ENCODE measurements around the gene LILRB3. TPM values are rescaled to one million over a fixed set of nuclear protein-coding genes. Genes with fewer than 3 reads are reported as not detected.
A peak's percentile ranks its signal among the peaks of the same experiment; 100 is the strongest.
"Not testable (repeated sequence)": the region's sequence is repeated elsewhere in the genome, so short reads cannot be mapped to it uniquely, and the experiment has no call there.

The LILRB3 gene
- total RNA-seq, 1 donor from 2014 or later: not detected

DNA sequence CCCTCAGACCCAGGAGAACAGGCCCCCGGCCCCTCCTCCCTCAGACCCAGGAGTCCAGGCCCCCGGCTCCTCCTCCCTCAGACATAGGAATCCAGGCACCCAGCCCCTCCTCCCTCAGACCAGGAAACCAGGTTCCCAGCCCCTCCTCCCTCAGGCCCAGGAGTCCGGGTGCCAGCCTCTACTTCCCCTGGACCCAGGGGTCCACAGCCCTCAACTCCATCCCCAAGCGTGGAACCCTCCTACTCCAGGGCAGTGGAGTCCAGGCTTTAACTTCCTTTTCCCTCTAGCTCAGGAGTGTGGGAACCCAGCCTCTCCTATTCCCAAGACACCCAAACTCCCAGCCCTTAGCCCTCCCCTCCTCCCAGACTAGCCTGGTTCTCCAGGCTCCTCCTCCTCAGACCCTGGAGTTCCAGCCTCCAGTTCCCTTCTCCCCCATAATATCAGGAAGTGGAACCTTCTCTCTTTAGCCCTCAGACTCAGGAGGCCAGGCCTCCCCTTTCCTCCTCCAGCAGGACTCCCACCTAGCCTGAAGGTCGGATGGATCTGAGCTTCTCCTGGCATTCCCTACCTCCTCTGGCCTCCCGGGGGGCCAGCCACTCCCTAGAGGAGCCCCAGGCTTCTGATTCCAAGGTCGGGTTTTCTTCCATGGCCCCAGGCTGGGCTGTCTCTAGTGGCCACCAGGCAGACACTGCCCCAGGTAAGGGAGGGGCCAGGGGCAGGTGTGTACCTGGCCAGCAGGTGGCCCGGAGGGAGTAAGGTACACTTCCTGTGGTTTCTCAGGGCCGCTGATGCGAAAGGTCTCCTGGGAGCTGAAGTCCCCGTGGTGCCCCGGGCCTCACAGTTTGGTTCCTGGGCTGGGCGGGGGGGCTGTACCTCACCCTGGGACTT lies 50.1 kb downstream of the LILRB3 start, which contains the start of gene TMC4:
Gene TMC4 (minus strand): TSS at position 690 of the 888 bp plus-strand sequence. CDS start 43 bp downstream, at position 647.
- peaks cover 10% of the 10 kb centered on the region for H3K27me3 Mint-ChIP-seq (ENCODE audit: low read depth)
- no peaks in the 10 kb centered on the region for H3K36me3 Mint-ChIP-seq (ENCODE audit: low read depth)
- H3K4me1 Mint-ChIP-seq: no peaks in the 10 kb centered on the region
- DNase-seq (ENCODE audit: low read depth, low spot score): no peak
- no peak within 1 kb of the TSS for H3K27ac Mint-ChIP-seq (ENCODE audit: unreplicated experiment)
- H3K9me3 Mint-ChIP-seq: no peaks in the 10 kb centered on the region
- TF ChIP-seq, protein P1, sequence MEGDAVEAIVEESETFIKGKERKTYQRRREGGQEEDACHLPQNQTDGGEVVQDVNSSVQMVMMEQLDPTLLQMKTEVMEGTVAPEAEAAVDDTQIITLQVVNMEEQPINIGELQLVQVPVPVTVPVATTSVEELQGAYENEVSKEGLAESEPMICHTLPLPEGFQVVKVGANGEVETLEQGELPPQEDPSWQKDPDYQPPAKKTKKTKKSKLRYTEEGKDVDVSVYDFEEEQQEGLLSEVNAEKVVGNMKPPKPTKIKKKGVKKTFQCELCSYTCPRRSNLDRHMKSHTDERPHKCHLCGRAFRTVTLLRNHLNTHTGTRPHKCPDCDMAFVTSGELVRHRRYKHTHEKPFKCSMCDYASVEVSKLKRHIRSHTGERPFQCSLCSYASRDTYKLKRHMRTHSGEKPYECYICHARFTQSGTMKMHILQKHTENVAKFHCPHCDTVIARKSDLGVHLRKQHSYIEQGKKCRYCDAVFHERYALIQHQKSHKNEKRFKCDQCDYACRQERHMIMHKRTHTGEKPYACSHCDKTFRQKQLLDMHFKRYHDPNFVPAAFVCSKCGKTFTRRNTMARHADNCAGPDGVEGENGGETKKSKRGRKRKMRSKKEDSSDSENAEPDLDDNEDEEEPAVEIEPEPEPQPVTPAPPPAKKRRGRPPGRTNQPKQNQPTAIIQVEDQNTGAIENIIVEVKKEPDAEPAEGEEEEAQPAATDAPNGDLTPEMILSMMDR (conservative IDR thresholded peaks at IDR 0.05): no peak
- peak within 1 kb of the TSS; percentile 69 for H3K4me3 Mint-ChIP-seq

DNA sequence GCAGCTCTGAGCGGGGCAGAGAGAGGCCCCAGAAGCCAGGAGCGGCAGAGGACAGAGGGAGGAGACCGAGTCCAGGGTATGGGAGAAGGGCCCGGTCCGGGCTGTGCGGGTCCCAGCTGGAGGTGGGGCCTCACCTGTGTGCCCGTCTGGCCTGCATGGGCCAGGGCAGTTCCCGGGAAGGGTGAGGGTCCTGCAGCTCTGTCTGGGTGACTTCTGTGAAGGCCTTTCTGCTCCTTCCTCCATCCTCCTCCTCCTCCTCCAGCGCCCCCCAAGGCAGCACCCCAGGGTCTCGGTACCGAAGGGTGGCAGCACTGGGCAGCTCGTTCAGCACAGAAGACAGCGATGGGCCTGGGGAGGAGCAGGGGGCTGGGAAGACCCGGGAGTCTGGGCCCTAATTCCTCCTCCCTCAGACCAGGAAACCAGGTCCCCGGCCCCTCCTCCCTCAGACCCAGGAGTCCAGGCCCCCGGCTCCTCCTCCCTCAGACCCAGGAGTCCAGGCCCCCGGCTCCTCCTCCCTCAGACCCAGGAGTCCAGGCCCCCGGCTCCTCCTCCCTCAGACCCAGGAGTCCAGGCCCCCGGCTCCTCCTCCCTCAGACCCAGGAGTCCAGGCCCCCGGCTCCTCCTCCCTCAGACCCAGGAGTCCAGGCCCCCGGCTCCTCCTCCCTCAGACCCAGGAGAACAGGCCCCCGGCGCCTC lies 50.9 kb downstream of the LILRB3 start:
- H3K4me3 Mint-ChIP-seq: peak overlapping the region; percentile 3
- H3K27me3 Mint-ChIP-seq (ENCODE audit: low read depth); DNase-seq (ENCODE audit: low read depth, low spot score); H3K36me3 Mint-ChIP-seq (ENCODE audit: low read depth); H3K27ac Mint-ChIP-seq (ENCODE audit: unreplicated experiment); H3K4me1 Mint-ChIP-seq; H3K9me3 Mint-ChIP-seq: not testable (repeated sequence)

DNA sequence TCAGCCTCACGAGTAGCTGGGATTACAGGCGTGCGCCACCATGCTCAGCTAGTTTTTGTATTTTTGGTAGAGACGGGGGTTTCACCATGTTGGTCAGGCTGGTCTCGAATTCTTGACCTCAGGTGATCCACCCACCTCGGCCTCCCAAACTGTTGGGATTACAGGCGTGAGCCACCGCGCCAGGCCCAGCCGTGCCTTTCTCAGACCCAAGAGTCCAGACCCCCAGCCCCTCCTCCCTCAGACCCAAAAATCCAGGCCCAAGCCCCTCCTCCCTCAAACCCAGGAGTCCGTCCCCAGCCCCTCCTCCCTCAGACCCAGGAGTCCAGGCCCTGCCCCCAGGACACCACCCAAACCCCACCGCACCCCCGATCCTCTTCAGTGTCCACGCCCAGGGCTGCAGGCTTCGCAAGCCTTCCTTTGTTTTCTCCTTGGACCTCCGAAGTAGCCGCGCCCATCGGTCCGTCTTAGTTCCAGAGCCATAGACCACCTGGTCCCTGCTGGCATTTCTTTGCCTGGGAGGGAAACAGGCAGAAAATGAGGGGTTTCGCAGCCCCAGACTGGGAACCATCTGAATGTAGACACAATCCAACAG lies 53.6 kb downstream of the LILRB3 start:
- H3K36me3 Mint-ChIP-seq (ENCODE audit: low read depth): peaks cover under 1% of the 10 kb centered on the region
- H3K4me3 Mint-ChIP-seq: no peak overlapping the region

DNA sequence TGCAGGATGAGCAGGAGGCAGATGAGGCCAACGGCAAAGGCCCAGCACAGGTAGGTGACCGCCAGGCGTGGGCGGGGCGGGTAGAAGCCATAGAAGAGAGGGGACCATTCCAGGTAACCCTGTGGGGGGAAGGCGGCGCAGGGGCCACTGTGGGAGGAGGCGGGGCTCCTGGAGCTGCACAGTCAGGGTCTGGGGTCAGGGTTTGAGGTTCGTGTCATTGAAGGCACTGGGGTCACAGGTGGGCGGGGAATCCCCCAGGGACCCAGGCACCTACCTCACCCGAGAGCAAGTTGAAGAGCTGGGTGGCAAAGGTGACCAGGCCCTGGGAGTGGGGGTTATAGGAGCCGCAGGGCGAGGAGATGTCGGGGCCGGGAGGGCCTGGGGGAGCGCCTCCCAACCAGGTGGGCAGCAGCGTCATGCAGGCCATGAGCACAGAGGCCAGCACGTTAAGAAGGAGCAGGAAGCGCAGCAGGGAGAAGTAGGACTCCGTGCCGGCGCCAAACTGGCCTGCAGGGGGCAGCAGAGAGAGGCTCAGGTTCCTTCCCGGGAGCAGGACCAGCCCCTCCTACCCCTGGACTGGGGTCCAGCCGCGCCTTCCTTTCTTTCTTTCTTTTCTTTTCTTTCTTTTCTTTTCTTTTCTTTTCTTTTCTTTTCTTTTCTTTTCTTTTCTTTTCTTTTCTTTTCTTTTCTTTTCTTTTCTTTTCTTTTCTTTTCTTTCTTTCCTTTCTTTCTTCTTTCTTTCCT lies 54.5 kb downstream of the LILRB3 start:
- Mint-ChIP-seq H3K36me3 (ENCODE audit: low read depth) (peaks cover 2% of the 10 kb centered on the region), H3K4me3 (peak overlapping the region; percentile 31), H3K9me3 (no peaks in the 10 kb centered on the region), H3K27ac (ENCODE audit: unreplicated experiment) (no peak overlapping the region), H3K4me1 (no peaks in the 10 kb centered on the region), H3K27me3 (ENCODE audit: low read depth) (peaks cover 19% of the 10 kb centered on the region)
- peak; percentile 99 for DNase-seq (ENCODE audit: low read depth, low spot score)
- TF ChIP-seq, protein P1 (conservative IDR thresholded peaks at IDR 0.05): peak; percentile 83

More for the DNA sequence above, 53.6 kb downstream of the LILRB3 start:
- Mint-ChIP-seq H3K27me3 (ENCODE audit: low read depth) (peaks cover 17% of the 10 kb centered on the region), H3K4me1 (no peaks in the 10 kb centered on the region), H3K27ac (ENCODE audit: unreplicated experiment) (no peak overlapping the region), H3K9me3 (no peaks in the 10 kb centered on the region)
- DNase-seq (ENCODE audit: low read depth, low spot score): no peak
- TF ChIP-seq, protein P1 (conservative IDR thresholded peaks at IDR 0.05): no peak

Other genes with a start within 250 kb of the LILRB3 start
- gene CACNG6, start 231.4 kb downstream of the LILRB3 start, total RNA-seq: 0.77 and 0.82 TPM in 2 replicates
- gene VSTM1, start 159.1 kb downstream of the LILRB3 start, total RNA-seq: not detected in 2 replicates
- not detected in 2 replicates for gene TARM1, start 141.6 kb downstream of the LILRB3 start, total RNA-seq
- not detected in 2 replicates for gene OSCAR, start 122.2 kb downstream of the LILRB3 start, total RNA-seq
- 131 and 162 TPM in 2 replicates for gene NDUFA3, start 120.2 kb downstream of the LILRB3 start, total RNA-seq
- gene TFPT, start 107.3 kb downstream of the LILRB3 start, total RNA-seq: 24.5 and 26.8 TPM in 2 replicates
- gene PRPF31, start 107.3 kb downstream of the LILRB3 start, total RNA-seq: 94.8 and 104 TPM in 2 replicates
- gene CNOT3, start 85.2 kb downstream of the LILRB3 start, total RNA-seq: 87.6 and 95.5 TPM in 2 replicates
- gene LENG1, start 63.3 kb downstream of the LILRB3 start, total RNA-seq: 5.1 and 5.9 TPM in 2 replicates
- gene TMC4, start 49.8 kb downstream of the LILRB3 start, total RNA-seq: 0.28 TPM in 1 of 2 replicates, not detected in the other
- gene MBOAT7, start 33.4 kb downstream of the LILRB3 start, total RNA-seq: 74.2 and 76.5 TPM in 2 replicates
- gene TSEN34, start 31.7 kb downstream of the LILRB3 start, total RNA-seq: 66.2 and 67.9 TPM in 2 replicates
- gene RPS9, start 22.1 kb downstream of the LILRB3 start, total RNA-seq: 1,439 and 1,464 TPM in 2 replicates
- not detected in 2 replicates for gene LILRA6, start 19.8 kb upstream of the LILRB3 start, total RNA-seq
- gene LILRB5, start 34.3 kb upstream of the LILRB3 start, total RNA-seq: not detected in 2 replicates
- not detected in 2 replicates for gene LILRB2, start 58.1 kb upstream of the LILRB3 start, total RNA-seq
- gene LILRA5, start 90.2 kb upstream of the LILRB3 start, total RNA-seq: not detected in 2 replicates
- gene LILRA4, start 116.2 kb upstream of the LILRB3 start, total RNA-seq: not detected in 2 replicates
- gene LAIR1, start 141.9 kb upstream of the LILRB3 start, total RNA-seq: not detected in 2 replicates
- 180 and 207 TPM in 2 replicates for gene TTYH1, start 192.5 kb upstream of the LILRB3 start, total RNA-seq
- gene LENG8, start 226.2 kb upstream of the LILRB3 start, total RNA-seq: 157 and 161 TPM in 2 replicates
- gene LENG9, start 240.8 kb upstream of the LILRB3 start, total RNA-seq: 2.5 and 3.0 TPM in 2 replicates

Data from neural crest cell (in vitro differentiated cells).